ENCODE results near the gene KCNA10. TPM values are rescaled to one million over a fixed set of nuclear protein-coding genes. Genes with fewer than 3 reads are reported as not detected.

Gene KCNA10
- not detected in 2 replicates for total RNA-seq (ENCODE audit: low replicate concordance)

- no peak within 1 kb of the TSS for H3K4me3 ChIP-seq (ENCODE audit: low read depth, low read length)
- TF ChIP-seq CTCF (IDR thresholded peaks at IDR 0.05; ENCODE audit: insufficient read depth, low read length) = no peak
Measured at GRCh38 chr1:110519125-110519810, at the start of gene KCNA10. KCNA10 (minus strand) TSS chr1:110519175; CDS start chr1:110518787, 388 bp downstream.

GRCh38 chr1:110566836-110567235 is 47.9 kb upstream of the KCNA10 start:
- TF ChIP-seq CTCF (IDR thresholded peaks at IDR 0.05; ENCODE audit: insufficient read depth, low read length) = no peak
- H3K4me3 ChIP-seq (ENCODE audit: low read depth, low read length) = no peak overlapping the region
- DNase-seq (ENCODE audit: low read depth) = no peak

More at GRCh38 chr1:110519125-110519810, at the start of gene KCNA10:
- no peak for DNase-seq (ENCODE audit: low read depth)

- TF ChIP-seq CTCF (IDR thresholded peaks at IDR 0.05; ENCODE audit: insufficient read depth, low read length) = no peak
- no peak for DNase-seq (ENCODE audit: low read depth)
Measured at GRCh38 chr1:110565565-110565964, 46.6 kb upstream of the KCNA10 start.

GRCh38 chr1:110563089-110563488 is 44.1 kb upstream of the KCNA10 start:
- H3K4me3 ChIP-seq (ENCODE audit: low read depth, low read length) = no peak overlapping the region
- no peak for TF ChIP-seq CTCF (IDR thresholded peaks at IDR 0.05; ENCODE audit: insufficient read depth, low read length)
- DNase-seq (ENCODE audit: low read depth) = no peak

More at GRCh38 chr1:110565565-110565964, 46.6 kb upstream of the KCNA10 start:
- H3K4me3 ChIP-seq (ENCODE audit: low read depth, low read length) = no peak overlapping the region

- no peak for TF ChIP-seq CTCF (IDR thresholded peaks at IDR 0.05; ENCODE audit: insufficient read depth, low read length)
- DNase-seq (ENCODE audit: low read depth) = no peak
- no peak overlapping the region for H3K4me3 ChIP-seq (ENCODE audit: low read depth, low read length)
Measured at GRCh38 chr1:110561596-110561995, 42.6 kb upstream of the KCNA10 start.

GRCh38 chr1:110559157-110559556 is 40.2 kb upstream of the KCNA10 start:
- no peak for DNase-seq (ENCODE audit: low read depth)
- no peak overlapping the region for H3K4me3 ChIP-seq (ENCODE audit: low read depth, low read length)
- no peak for TF ChIP-seq CTCF (IDR thresholded peaks at IDR 0.05; ENCODE audit: insufficient read depth, low read length)

GRCh38 chr1:110557481-110557880 is 38.5 kb upstream of the KCNA10 start:
- no peak for TF ChIP-seq CTCF (IDR thresholded peaks at IDR 0.05; ENCODE audit: insufficient read depth, low read length)
- no peak for DNase-seq (ENCODE audit: low read depth)
- H3K4me3 ChIP-seq (ENCODE audit: low read depth, low read length) = no peak overlapping the region

All from fibroblast of the aortic adventitia (primary cell).